Measurements from ENCODE around the gene NUP188.
"Not testable (repeated sequence)": the region's sequence is repeated elsewhere in the genome, so short reads cannot be mapped to it uniquely, and the experiment has no call there.

Gene NUP188

DNA sequence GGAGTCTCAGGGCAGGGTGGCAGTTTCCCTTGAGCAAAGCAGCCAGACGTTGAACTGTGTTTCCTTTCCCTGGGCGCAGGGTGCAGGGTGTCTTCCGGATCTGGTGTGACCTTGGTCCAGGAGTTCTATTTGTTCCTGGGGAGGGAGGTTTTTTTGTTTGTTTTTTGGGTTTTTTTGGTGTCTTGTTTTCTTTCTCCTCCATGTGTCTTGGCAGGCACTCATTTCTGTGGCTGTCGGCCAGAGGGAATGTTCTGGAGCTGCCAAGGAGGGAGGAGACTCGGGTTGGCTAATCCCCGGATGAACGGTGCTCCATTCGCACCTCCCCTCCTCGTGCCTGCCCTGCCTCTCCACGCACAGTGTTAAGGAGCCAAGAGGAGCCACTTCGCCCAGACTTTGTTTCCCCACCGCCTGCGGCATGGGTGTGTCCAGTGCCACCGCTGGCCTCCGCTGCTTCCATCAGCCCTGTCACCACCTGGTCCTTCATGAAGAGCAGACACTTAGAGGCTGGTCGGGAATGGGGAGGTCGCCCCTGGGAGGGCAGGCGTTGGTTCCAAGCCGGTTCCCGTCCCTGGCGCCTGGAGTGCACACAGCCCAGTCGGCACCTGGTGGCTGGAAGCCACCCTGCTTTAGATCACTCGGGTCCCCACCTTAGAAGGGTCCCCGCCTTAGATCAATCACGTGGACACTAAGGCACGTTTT, 30.2 kb upstream of the NUP188 start:
- FAIRE-seq, result no peak

DNA sequence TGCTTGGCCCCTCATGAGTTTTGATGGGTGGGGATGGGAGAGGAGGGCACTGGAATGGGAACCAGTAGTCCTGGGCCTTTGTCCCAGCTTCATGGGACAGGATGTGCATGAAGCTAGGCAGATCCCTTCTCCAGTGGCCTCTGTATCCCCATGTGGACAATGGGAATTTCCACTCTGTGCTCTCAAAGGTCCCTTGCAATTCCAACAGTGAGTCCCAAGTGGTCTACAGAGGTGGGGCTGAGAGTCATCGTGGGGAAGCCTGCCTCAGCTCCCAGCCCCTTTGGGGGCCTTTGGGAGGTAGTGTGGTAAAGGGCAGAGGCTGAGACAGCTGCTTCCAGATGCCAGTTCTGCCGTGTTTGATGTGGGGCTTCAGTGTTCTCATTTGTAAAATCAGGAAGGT, 28.6 kb upstream of the NUP188 start:
- no peak for FAIRE-seq

DNA sequence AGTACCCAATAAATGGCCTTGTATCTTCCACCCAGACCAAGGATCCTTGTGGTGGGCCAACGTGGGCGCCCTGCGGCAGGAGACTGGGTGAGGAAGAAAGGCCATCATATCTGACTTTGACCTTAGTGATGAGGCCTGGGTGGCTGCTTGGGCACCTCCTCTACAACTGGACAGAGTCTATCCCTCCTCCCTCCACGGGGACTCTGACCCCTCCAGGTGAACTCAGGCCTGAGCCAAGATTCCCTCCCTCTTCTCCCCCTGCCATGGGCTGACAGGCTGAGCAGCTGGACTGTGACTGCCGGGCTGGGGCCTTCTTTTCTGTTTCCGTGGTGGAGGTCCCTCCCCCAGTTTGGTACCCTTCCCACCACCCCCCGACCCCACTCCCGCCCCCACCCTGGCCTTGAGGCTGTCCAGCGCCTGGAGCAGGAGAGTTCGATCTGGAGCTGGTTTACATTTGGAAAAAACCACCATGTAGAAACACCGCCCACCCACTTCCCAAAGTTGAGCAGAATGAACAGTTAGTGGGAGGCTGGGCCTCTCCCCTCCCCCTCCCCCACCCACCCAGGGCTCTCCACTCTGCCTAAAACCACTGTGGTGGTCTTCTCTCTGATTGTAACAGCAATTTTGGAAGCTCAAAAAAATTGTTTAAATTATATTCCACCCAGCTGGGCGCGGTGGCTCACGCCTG, 28.0 kb upstream of the NUP188 start:
- FAIRE-seq, result no peak

DNA sequence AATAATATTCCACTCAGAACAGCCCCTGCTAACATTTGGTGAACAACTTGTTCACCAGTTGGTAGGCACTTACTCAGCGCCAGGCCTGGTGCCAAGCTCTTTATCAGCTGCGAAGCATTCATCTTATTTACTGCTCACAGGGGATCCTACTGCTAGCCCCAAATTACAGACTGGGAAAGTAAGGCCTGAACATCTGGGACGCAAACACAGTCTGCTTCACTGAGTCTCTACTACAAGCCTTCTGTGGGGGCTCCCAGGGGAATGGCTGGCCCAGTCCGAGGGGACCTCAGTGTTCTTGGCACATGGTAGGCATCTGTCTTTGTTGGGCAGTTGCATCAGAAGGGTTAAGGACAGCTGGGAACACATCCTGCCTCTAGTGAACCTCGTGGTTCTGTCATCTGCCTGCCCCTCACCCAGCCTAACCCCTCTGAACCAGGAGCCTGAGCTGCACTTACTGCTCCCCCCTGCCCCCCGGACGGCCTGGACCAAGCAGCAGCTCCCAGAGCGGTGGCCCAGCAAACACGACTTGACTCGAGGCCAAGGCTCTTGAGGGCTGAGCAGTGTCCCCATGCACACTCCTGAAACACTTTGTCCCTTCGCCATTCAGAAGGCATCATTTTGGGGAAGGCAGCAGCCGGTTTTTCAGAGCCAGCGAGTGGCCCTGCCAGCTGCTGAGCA, 27.0 kb upstream of the NUP188 start, which contains the start of gene PHYHD1:
PHYHD1 (plus strand) TSS at position 602 of the 678 bp plus-strand sequence. CDS start 1,342 bp downstream, outside the sequence.
- no peak for FAIRE-seq

DNA sequence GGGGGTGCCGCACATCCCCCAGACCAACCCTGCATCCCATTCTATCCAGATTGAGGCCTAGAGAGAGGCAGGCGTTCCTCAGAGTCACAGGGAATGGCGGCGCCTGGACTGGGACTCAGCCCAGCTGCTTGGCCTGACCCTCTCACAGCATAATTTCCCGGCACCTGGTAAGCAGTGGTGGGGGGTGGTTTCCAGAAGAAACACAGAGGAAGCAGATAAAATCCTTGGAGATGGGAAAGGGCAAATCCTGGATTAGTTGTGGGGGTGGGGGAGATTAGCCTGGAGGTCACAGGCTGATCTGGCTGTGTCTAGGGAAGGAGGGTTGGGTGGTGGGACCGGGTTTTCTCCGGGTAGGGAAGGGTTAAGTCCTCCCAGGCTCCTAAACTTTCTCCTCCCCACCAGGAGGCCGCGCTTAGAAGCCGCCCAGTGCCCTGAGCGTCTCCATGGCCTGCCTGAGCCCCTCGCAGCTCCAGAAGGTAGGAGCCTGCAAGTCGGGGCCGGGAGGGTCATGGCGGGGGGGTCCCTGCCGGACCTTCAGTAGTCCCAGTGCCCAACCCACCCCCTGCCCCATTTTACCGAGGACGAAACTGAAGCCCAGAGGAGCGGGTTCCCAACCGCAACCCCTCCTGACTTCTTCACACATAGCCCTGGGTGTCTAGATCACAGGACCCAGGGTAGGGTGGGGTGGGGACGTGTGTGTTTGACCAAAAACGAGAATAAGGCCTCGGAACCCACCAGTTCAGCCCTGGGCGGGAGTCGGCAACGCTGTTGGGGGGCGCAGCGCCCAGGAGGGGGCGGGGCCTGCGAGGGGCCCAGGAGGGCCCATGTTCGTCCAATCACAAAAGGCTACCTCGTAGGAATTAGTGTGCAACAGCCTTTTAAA, 25.4 kb upstream of the NUP188 start:
- FAIRE-seq, result no peak

DNA sequence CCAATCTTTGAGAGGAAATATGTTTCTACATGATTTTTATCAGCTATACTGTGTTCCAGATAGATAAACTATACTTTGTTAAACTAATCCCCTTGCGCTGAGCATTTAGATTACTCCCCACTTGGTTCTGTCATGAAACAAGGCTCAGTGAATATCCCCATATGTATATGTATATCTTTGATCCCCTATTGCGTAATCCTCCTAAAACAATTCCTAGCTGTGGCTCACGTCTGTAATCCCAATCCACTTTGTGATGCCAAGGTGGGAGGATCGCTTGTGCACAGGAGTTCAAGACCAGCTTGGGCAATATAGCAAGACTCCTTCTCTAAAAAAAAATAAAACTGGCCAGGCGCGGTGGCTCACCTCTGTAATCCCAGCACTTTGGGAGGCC, 24.0 kb upstream of the NUP188 start:
- no peak for FAIRE-seq

DNA sequence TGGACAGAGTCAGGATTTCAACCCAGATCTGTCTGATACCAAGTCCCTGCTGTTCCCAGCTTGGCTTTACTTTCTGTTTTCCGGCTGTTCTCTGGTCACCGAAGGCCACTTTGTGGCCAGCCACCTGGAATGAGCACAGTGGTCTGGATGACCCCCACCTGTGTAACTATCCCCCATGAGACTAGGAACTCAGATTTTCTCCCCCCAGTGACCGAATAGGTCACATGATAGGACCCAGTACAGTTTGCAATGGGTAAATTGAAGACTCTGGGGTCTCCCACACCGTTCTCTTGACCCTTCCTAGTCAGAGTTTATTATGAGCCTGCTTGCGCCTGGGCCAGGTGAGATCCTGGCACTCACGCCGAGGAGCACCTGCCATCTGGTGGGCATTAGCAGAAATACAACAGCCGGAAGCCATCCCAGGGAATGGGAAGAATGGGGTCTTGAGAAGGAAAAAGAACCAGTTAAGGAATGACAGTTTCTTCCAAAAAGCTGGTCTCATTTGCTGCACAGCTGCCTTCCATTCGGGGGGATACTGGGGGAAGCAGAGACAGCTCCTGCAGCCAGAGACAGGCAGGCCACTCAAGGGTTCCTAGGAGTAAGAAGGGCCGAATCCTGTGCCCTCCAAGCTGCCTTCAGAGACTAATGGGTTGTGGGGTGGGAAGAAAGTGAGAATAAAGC, 19.6 kb upstream of the NUP188 start:
- no peak for FAIRE-seq

DNA sequence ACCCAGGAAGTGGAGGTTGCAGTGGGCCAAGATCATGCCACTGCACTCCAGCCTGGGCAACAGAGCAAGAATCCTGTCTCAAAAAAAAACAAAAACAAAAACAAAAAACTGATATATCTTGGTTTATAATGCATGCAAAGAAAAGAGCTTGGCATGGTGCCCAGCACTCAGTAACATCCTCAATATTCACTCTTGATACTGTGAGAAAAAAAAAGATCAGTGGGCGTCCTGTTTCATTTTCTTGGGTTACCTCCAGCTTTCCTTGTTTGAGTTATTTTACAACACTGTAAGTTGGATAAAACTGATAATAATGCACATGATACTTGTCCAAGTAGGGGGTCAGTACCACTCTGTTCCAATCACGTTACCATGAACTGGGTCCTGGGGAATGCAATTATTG, 18.9 kb upstream of the NUP188 start:
- no peak for FAIRE-seq

DNA sequence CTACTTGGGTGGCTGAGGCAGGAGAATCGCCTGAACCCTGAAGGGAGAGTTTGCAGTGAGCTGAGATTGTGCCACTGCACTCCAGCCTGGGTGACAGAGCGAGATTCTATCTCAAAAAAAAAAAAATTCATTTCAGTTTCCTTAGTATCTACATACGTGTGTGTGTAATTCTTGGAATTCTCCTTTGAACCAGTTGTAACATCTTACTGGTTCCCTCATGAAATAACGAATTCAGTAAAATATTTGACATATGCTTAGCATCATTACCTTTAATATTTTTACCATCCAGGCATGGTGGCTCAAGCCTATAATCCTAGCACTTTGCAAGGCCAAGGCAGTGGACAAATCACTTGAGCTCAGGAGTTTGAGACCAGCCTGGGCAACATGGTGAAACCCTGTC, 17.9 kb upstream of the NUP188 start:
- FAIRE-seq, result no peak

DNA sequence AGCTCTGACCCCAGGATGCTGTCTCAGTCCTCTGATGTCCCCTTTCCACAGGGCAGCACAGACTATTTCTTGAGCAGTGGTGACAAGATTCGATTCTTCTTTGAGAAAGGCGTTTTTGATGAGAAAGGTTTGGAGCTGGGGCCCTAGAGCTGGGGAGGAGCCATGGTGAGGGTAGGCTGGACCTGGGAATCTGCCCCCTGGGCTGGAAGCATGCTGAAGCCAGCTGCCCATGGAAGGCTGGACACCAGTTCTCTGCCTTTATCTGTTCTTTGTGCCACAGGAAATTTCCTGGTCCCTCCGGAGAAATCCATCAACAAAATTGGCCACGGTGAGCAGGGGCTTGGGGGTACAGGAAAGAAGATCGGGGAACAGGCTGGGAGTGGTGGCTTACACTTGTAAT, 13.8 kb upstream of the NUP188 start:
- FAIRE-seq, result no peak

DNA sequence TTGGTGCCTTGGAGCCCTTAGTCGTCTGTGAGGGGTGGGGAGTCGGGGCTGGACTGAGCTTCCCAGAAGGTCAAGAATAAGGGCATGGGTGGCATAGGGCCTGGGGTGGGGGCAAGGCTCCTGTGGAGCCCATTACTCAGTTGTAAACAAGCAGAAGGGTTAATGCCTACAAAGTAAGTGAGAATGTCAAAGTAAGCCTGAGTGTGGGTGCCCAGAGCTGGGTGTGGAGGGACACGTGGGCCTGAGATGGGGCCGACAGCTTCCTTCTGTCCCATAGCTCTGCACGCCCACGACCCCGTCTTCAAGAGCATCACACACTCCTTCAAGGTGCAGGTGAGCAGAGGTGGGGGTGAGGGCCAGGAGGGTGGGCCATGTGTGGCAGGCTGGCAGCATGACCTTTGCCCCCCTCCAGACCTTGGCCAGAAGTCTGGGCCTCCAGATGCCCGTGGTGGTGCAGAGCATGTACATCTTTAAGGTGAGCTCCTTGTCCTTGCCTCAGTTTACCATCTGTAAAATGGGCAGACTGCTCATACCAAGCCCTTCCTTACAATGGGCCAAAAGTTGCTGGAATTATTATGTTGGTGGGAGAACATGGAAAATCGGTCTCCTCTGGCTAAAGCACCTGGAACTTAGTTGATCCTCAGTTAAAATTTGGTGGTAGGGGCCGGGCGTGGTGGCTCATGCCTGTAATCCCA, 11.2 kb upstream of the NUP188 start:
- FAIRE-seq, result no peak

DNA sequence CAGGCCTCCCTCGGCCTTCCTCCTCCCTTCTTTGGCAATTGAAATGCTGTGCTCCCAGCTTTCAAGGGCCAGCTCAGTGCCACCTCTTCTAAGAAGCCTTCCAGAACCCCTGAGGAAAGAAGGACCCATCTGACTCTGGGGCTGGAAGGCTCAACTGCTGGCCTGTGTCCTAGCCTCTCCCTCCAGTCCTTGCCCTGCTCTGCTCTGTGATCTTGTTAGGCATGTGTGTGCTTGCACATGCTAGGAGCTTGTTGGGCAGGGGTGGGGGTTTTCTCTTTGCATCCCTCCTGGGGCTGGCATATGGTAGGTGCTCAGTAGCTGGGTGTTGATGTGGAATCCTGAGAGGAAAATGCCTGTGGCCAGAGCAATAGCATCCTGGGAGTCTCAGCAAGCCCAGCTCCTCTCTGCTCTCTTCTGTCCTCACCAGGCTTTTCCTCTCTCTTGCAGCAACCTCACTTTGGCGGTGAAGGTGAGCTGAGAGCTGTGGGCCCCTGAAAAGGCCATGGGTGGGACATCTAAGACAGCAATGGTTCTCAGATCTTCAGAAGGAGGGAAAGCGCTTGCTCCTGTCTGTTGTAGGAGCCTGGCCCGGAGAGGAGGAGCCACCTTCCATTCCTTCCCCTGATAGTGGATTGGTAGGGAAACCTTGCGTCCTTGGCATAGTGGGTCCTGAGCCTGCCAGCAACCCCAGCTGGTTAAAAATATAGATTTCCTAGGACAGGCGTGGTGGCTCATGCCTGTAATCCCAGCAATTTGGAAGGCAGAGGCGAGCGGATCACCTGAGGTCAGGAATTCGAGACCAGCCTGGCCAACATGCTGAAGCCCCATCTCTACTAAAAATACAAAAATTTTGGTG, 10.0 kb upstream of the NUP188 start:
- FAIRE-seq, result no peak

DNA sequence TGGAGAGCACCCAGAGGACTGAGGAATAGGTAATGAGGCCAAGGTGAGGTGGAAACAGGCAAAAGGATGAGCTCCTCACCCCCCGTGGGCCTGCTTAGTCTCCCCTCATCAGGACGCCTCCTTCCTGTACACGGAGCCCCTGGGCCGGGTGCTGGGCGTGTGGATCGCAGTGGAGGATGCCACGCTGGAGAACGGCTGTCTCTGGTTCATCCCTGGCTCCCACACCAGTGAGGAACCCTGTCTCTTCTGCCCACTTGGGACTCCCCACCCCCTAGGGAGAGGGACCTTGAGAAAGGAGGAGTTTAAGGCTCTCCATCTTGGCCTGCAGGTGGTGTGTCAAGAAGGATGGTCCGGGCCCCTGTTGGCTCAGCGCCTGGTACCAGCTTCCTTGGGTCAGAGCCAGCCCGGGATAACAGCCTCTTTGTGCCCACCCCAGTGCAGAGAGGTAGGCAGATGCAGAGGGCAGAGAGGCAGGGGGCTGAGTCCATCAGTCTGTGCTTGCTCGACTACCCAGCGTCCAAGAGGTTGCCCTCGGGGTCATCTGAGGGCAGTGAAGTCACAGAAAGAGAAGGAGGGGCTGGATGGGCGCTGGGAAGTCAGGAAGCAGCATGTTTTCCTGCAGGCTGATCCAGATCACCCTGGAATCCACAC, 7.1 kb upstream of the NUP188 start:
- FAIRE-seq, result no peak

DNA sequence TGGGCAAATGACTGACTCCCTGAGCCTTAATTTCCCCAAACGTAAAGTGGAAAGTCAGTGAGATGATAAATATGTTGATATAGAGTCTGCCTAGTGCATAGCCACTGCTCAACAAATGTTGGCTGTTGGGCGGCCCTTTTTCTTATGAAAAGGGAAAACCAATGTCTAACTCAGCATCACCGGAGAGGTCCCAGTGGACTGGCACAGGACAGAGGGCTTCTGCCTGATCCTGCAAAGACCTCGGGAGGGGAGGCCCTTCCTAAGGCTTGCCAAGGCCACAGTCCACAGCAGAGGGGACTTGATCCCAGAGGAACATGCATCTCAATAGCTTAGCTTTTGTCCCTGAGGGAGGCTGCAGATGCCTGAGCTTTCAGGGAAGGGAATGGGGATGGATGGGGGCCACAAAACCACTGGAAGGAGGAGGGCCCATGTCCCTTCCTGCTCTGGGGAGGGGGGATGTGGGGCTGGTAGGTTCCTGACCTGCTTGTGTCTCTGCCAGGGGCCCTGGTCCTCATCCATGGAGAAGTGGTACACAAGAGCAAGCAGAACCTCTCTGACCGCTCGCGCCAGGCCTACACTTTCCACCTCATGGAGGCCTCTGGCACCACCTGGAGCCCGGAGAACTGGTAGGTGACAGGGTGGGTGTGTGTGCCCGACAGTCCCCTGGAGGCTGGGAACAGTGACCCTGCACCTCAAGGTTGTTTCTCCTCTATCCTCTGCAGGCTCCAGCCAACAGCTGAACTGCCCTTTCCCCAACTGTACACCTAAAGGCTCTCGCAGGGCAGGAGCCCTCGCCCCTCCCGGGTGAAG, 6.3 kb upstream of the NUP188 start:
- no peak for FAIRE-seq

DNA sequence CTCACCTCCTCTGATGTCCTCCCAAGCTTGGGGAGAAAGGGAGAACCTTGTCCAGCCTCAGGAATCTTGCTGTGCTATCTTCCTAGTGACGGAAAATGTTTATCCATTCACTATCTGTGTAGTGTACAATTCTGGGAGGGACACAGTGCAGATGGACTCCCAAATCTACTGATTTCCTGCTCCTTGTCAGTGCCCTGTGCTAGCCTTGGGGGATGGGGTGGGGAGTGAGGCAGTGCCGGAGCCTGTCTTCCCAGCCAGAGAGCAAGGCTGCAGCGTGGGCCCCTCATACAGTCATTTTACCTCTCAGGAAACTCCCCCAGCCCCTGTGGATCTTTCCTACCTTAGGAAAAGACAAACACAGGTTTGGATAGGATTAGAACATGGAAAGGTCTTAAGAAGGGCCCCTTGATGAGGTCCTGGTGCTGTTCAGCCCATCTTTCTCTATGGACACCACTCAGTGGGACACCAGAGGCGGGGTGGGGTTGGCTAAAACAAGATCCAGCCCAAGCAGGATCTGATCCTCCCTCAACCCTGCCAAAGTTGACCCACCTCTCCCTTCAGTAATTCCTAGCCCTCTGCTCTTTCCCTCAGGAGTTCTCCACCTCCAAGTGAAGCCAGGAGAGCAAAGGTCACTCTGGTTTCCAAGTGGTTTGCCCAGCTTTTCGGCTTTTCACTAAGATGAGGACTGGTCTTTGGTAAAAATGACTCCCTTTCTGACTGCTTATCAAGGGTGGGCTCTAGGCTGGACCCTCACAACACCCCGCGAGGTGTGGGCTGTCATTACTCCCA, 3.5 kb upstream of the NUP188 start:
- no peak for FAIRE-seq

DNA sequence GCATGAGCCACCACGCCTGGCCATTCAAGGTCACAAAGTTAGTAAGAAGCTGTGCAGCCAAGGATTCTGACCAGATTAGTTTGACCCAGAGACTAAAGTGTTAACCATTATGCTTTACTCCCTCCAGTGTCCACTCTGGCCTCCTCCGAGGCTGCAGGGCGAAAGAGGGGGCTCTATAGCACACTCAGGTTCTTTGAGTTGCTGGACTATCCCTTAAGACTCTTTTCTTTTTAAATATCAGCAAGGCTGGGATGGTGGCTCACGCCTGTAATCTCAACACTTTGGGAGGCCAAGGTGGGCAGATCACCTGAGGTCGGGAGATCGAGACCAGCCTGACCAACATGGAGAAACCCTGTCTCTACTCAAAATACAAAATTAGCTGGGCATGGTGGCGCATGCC, 2.5 kb upstream of the NUP188 start:
- FAIRE-seq, result not testable (repeated sequence)

DNA sequence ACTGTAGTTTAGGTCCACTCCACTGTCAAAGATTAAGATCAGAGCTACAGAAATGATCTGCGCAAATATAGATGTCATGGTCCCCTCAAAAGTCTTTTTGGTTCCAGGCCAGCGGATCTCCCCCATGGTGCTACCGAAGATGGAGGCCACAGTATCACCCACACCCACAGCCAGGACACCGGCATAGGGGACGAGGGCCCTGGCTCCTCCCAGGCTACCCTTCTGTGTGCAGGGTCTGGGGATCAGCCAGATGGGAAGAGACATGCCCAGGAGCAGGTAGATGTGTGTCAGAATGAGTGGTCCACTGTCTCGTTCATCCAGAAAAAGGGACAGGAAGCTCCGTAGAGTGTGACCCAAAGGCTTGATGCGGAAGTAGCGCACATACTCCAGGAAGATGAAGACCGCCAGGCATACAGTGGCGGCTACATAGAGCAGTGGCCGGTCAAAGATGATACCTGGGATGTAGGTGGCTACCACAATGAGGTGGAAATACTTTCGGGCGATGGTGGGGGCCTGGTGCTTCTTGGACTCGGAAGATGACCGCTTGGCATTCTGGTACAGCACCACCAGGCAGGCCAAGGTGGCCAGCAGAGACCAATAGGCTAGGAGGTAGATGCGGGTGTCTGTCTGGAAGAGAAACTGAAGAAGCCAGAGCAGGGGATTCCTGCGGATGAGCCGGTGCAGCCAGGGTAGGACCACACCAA, 1.5 kb upstream of the NUP188 start:
- no peak for FAIRE-seq

All from islet of Langerhans (tissue), 1 donor.